H1 (cell line): Measurements from ENCODE around the gene C19orf47. TPM values are rescaled to one million over a fixed set of nuclear protein-coding genes. Genes with fewer than 3 reads are reported as not detected.

Experiments
- ATF2 ChIP-seq: IDR thresholded peaks from 2 replicates; pipeline ENCODE4 v1.6.1; 2012; ENCODE audit warnings: low read length, inconsistent platforms
- CEBPB ChIP-seq: IDR thresholded peaks from 2 replicates; pipeline ENCODE4 v1.6.1; 2012; ENCODE audit warnings: low read depth, low read length
- MAFK ChIP-seq: IDR thresholded peaks from 2 replicates; pipeline ENCODE4 v1.6.1; 2012; ENCODE audit warnings: low read depth, mild to moderate bottlenecking, improper control_type of control experiment, low read length
- polyA plus RNA-seq, 7 experiments: library from polyadenylated mRNA; depleted of rRNA in 3 of 7; stranded (reverse) in 5 of 7; unstranded in 2 of 7; fragments of >200 nt in 5 of 7; fragments of 200-250 nt in 2 of 7; gene quantifications; 1 replicate in 5 of 7; 2 replicates in 1 of 7; 4 replicates in 1 of 7; pipeline versions ENCODE4 v1.2.1 to v1.2.3, GENCODE V29; 2011 to 2013; ENCODE audit warnings: missing spikeins in 2 of 7, mixed read lengths in 2 of 7
- total RNA-seq: library from RNA; stranded (reverse); fragmentation: NEBNext Ultra II Directional; extraction: Animal tissue kit (Norgen Biotek cat#: 25700); gene quantifications from 2 replicates; pipeline ENCODE4 v1.2.1, GENCODE V29; 2021

Gene C19orf47
- total and polyA plus RNA-seq, 2 of the 8 experiments (the other 6 are each of a cell fraction or from before 2014, with no cell fraction given) = 17.8 to 27.3 TPM

- TF ChIP-seq ATF2 (no peak), MAFK (no peak), CEBPB (no peak)
These were observed 35.6 kb upstream of the C19orf47 start (continued) for GRCh38 chr19:40383668-40384248.
